Skeletal muscle satellite cell (primary cell): ENCODE results near the gene KPNB1.

Experiments
- H3K27me3 ChIP-seq: 2 replicates; pipeline ENCODE4 v1.7.0; 2013; ENCODE audit warnings: low read length; ENCODE audit not compliant: control insufficient read depth, insufficient read depth
- H3K36me3 ChIP-seq: 2 replicates; pipeline ENCODE4 v1.7.0; 2013; ENCODE audit warnings: mild to moderate bottlenecking, control low read depth, low read length; ENCODE audit not compliant: insufficient read depth
- H3K4me1 ChIP-seq: 2 replicates; pipeline ENCODE4 v1.7.0; 2013; ENCODE audit warnings: low read length; ENCODE audit not compliant: control insufficient read depth, insufficient read depth
- H3K4me2 ChIP-seq: 2 replicates; pipeline ENCODE4 v1.7.0; 2013; ENCODE audit warnings: mild to moderate bottlenecking, low read length
- H3K4me3 ChIP-seq: 2 replicates; pipeline ENCODE4 v1.7.0; 2013; ENCODE audit warnings: low read length
- H3K9ac ChIP-seq: 2 replicates; pipeline ENCODE4 v1.7.0; 2013; ENCODE audit warnings: mild to moderate bottlenecking, low read depth, low read length, moderate library complexity
- H3K9me3 ChIP-seq: replicated peaks from 2 replicates; pipeline ENCODE4 v1.7.0; 2013; ENCODE audit warnings: mild to moderate bottlenecking, control low read depth, low read length

Gene KPNB1

GRCh38 chr17:47692895-47693730 lies 43.4 kb downstream of the KPNB1 start:
- H3K27me3 ChIP-seq = peaks cover 8% of the 10 kb centered on the region
- peak overlapping the region; percentile 70 for H3K9ac ChIP-seq
- peaks cover 18% of the 10 kb centered on the region for H3K4me1 ChIP-seq

GRCh38 chr17:47693731-47694580 lies 44.2 kb downstream of the KPNB1 start, which contains the start of gene TBKBP1:
Gene TBKBP1, plus strand, starts transcription at chr17:47694161. Its CDS starts 1,952 bp downstream, at chr17:47696113.
- Histone ChIP-seq H3K9me3 (no peaks in the 10 kb centered on the region), H3K36me3 (peaks cover under 1% of the 10 kb centered on the region), H3K9ac (peak within 1 kb of the TSS; percentile 81), H3K27me3 (peaks cover 8% of the 10 kb centered on the region), H3K4me3 (peak within 1 kb of the TSS; percentile 76), H3K4me1 (peaks cover 18% of the 10 kb centered on the region), H3K4me2 (peak within 1 kb of the TSS; percentile 95)

More at GRCh38 chr17:47692895-47693730, 43.4 kb downstream of the KPNB1 start:
- no peaks in the 10 kb centered on the region for H3K36me3 ChIP-seq
- H3K9me3 ChIP-seq = no peaks in the 10 kb centered on the region
- H3K4me2 ChIP-seq = peak overlapping the region; percentile 95
- H3K4me3 ChIP-seq = peak overlapping the region; percentile 76

- Histone ChIP-seq H3K4me3 (peak overlapping the region; percentile 76), H3K9me3 (no peaks in the 10 kb centered on the region), H3K36me3 (peaks cover 5% of the 10 kb centered on the region), H3K4me2 (peak overlapping the region; percentile 95), H3K9ac (peak overlapping the region; percentile 81), H3K27me3 (peaks cover 8% of the 10 kb centered on the region), H3K4me1 (peaks cover 18% of the 10 kb centered on the region)
Observed at GRCh38 chr17:47694581-47695428, 45.1 kb downstream of the KPNB1 start.

- Histone ChIP-seq H3K9me3 (no peaks in the 10 kb centered on the region), H3K9ac (peak overlapping the region; percentile 31), H3K4me3 (peak overlapping the region; percentile 76)
Observed at GRCh38 chr17:47695429-47696376, 46.0 kb downstream of the KPNB1 start.

GRCh38 chr17:47696717-47697642 lies 47.3 kb downstream of the KPNB1 start:
- Histone ChIP-seq H3K4me3 (no peak overlapping the region), H3K9me3 (no peaks in the 10 kb centered on the region), H3K9ac (no peak overlapping the region), H3K4me2 (no peak overlapping the region), H3K4me1 (peaks cover 18% of the 10 kb centered on the region), H3K36me3 (peaks cover 5% of the 10 kb centered on the region), H3K27me3 (peaks cover 8% of the 10 kb centered on the region)

More at GRCh38 chr17:47695429-47696376, 46.0 kb downstream of the KPNB1 start:
- peaks cover 5% of the 10 kb centered on the region for H3K36me3 ChIP-seq
- peaks cover 8% of the 10 kb centered on the region for H3K27me3 ChIP-seq
- peak overlapping the region; percentile 95 for H3K4me2 ChIP-seq
- peaks cover 18% of the 10 kb centered on the region for H3K4me1 ChIP-seq

- H3K4me1 ChIP-seq = peaks cover 15% of the 10 kb centered on the region
Observed at GRCh38 chr17:47697906-47698711, 48.4 kb downstream of the KPNB1 start.

GRCh38 chr17:47698749-47699535 lies 49.2 kb downstream of the KPNB1 start:
- H3K4me2 ChIP-seq = no peak overlapping the region
- peaks cover 3% of the 10 kb centered on the region for H3K27me3 ChIP-seq
- H3K36me3 ChIP-seq = peaks cover 5% of the 10 kb centered on the region
- H3K9ac ChIP-seq = no peak overlapping the region
- H3K4me1 ChIP-seq = peaks cover 11% of the 10 kb centered on the region
- no peaks in the 10 kb centered on the region for H3K9me3 ChIP-seq
- no peak overlapping the region for H3K4me3 ChIP-seq

More at GRCh38 chr17:47697906-47698711, 48.4 kb downstream of the KPNB1 start:
- no peak overlapping the region for H3K4me2 ChIP-seq
- peaks cover 4% of the 10 kb centered on the region for H3K27me3 ChIP-seq
- no peak overlapping the region for H3K9ac ChIP-seq
- peaks cover 5% of the 10 kb centered on the region for H3K36me3 ChIP-seq
- H3K9me3 ChIP-seq = no peaks in the 10 kb centered on the region
- H3K4me3 ChIP-seq = no peak overlapping the region

GRCh38 chr17:47699536-47699840 lies 49.8 kb downstream of the KPNB1 start:
- H3K4me1 ChIP-seq = peaks cover 11% of the 10 kb centered on the region
- H3K4me3 ChIP-seq = no peak overlapping the region
- no peak overlapping the region for H3K9ac ChIP-seq

More at GRCh38 chr17:47699536-47699840, 49.8 kb downstream of the KPNB1 start:
- Histone ChIP-seq H3K27me3 (peaks cover 4% of the 10 kb centered on the region), H3K9me3 (no peaks in the 10 kb centered on the region), H3K36me3 (peaks cover 5% of the 10 kb centered on the region), H3K4me2 (no peak overlapping the region)
